ENCODE results near the gene TUG1. TPM values are rescaled to one million over a fixed set of nuclear protein-coding genes. Genes with fewer than 3 reads are reported as not detected.

Gene TUG1
- total RNA-seq, 4 donors from 2014 or later = 53.8 to 89.8 (median 66.1) TPM

DNA sequence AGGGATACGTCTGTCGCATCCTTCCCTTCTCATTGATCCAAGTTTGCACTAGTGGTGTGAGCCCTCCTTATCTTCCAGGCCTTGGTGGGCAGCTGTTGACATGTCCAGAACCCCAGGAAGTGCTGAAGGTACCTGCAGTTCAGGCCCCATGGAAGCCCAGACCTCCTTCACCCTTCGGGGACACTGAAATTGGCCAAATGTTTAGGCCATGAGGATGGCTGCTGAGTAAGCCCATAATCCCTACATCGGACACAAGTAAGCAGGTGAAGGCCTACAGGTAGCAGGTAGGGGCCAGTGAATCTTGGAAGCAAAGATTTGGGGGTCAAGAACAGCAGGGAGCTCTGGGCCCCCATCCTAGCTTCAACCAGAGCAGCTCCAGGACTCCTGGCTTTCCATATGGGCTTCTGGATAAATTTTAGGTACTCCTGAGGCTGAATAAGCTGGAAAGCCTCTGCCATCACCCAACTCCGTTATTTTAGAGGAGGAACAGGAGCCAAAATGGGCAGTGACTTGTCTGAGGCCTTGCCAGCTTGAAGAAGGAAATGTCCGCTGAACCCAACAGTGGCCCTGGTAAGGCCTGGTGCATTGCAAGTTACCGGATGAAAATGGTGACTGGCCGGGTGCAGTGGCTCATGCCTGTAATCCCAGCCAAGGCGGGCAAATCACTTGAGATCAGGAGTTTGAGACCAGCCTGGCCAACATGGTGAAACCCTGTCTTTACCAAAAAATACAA, 45.7 kb upstream of the TUG1 start:
- Histone ChIP-seq H3K4me3 (no peak overlapping the region), H3K9me3 (no peaks in the 10 kb centered on the region), H3K27ac (no peak overlapping the region), H3K27me3 (no peaks in the 10 kb centered on the region), H3K36me3 (peaks cover 0 to 44% of the 10 kb centered on the region in 2 donors), H3K4me1 (peaks cover 0 to 20% (median 0%) of the 10 kb centered on the region in 3 donors)
- no peak for TF ChIP-seq POLR2AphosphoS5 (IDR thresholded peaks at IDR 0.05)
- TF ChIP-seq, protein P1, sequence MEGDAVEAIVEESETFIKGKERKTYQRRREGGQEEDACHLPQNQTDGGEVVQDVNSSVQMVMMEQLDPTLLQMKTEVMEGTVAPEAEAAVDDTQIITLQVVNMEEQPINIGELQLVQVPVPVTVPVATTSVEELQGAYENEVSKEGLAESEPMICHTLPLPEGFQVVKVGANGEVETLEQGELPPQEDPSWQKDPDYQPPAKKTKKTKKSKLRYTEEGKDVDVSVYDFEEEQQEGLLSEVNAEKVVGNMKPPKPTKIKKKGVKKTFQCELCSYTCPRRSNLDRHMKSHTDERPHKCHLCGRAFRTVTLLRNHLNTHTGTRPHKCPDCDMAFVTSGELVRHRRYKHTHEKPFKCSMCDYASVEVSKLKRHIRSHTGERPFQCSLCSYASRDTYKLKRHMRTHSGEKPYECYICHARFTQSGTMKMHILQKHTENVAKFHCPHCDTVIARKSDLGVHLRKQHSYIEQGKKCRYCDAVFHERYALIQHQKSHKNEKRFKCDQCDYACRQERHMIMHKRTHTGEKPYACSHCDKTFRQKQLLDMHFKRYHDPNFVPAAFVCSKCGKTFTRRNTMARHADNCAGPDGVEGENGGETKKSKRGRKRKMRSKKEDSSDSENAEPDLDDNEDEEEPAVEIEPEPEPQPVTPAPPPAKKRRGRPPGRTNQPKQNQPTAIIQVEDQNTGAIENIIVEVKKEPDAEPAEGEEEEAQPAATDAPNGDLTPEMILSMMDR (IDR thresholded peaks at IDR 0.05) = no peak
- TF ChIP-seq EP300 (IDR thresholded peaks at IDR 0.05) = no peak
- TF ChIP-seq POLR2A (IDR thresholded peaks at IDR 0.05) = no peak
- WGBS, 2 donors (ENCODE audit: low coverage in 1 of 2) = 86 to 87% methylated on average over 3 to 5 of the region's 9 CpGs
- no peak for ATAC-seq

DNA sequence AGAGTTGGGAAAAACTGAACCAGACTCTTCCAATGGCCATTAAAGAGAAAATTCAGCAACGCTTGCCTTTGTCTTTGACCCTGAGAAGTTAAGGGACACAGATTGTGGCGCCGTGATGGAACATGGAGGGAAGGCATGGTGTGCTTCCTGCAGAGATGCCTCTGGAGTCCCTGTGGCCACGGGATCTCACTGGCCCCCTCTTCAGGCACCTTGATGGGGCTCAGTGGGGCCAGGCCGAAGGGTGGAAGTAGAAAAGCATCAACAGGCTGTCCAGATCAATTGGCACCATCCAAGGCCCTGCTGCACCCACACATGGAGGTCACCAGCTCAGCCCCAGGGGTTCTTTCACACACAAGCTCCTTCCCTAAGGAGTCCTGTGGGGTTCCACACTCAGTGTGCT, 43.4 kb upstream of the TUG1 start:
- Histone ChIP-seq H3K9me3 (no peaks in the 10 kb centered on the region), H3K27me3 (no peaks in the 10 kb centered on the region), H3K4me3 (no peak overlapping the region), H3K27ac (no peak overlapping the region), H3K4me1 (peaks cover 0 to 25% (median 0%) of the 10 kb centered on the region in 3 donors), H3K36me3 (peaks cover 0 to 67% of the 10 kb centered on the region in 2 donors)
- TF ChIP-seq POLR2A (IDR thresholded peaks at IDR 0.05) (no peak), EP300 (IDR thresholded peaks at IDR 0.05) (no peak), POLR2AphosphoS5 (IDR thresholded peaks at IDR 0.05) (no peak)
- TF ChIP-seq, protein P1 (IDR thresholded peaks at IDR 0.05) = no peak
- 94% methylated on average over 2 of the region's 5 CpGs; no CpG with 5 or more reads in 1 of the 2 donors for WGBS, 2 donors (ENCODE audit: low coverage in 1 of 2)
- no peak for ATAC-seq

DNA sequence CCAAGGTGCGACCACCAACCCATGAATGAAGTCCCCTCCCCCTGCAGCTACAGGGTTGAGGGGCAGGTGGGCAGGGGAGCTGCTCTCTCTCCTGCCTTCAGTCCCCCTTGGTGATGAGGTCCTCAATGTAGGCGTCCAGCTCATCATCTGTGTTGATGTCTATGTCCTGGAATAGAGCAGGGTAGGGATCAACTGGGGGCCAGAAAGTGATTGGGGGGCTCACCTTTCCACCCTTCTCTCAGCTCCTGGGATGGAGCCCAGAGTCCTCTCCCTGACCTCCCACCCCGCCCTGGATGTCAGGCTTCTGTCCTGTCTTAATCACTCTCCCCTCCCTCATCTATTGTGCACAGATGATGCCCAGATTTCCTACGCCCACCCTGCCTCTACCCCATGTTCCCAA, 42.4 kb upstream of the TUG1 start:
- H3K4me3 ChIP-seq = no peak overlapping the region
- H3K27ac ChIP-seq = no peak overlapping the region
- no peaks in the 10 kb centered on the region for H3K9me3 ChIP-seq
- peaks cover 0 to 15% (median 0%) of the 10 kb centered on the region in 3 donors for H3K4me1 ChIP-seq
- H3K36me3 ChIP-seq = peaks cover 0 to 78% of the 10 kb centered on the region in 2 donors
- TF ChIP-seq EP300 (IDR thresholded peaks at IDR 0.05) (no peak), POLR2AphosphoS5 (IDR thresholded peaks at IDR 0.05) (no peak), POLR2A (IDR thresholded peaks at IDR 0.05) (no peak)
- TF ChIP-seq, protein P1 (IDR thresholded peaks at IDR 0.05) = no peak
- 71 to 88% methylated on average over 2 to 4 of the region's 4 CpGs for WGBS, 2 donors (ENCODE audit: low coverage in 1 of 2)
- H3K27me3 ChIP-seq = no peaks in the 10 kb centered on the region
- ATAC-seq = no peak

DNA sequence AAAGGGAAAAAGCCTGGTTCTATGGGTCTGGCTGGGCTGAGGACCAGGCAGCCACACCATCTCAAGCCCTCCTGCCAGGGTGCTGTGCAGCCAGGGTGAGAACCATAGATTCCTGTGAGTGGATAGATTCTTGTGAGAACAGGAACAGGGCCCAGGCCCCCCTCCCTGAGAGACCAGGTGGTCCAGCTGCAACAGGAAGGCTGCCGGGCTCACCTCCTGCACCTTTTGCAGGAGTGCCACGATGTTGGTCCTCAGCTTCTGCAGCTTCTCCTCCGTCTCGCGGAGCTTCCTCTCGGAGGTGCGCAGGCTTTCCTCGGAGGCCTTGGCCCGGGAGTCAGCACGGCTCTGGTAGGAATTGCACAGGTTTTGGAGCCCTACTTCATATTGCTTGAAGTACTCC, 41.3 kb upstream of the TUG1 start:
- no CpG with 5 or more reads among the region's 10 CpGs for WGBS, 2 donors (ENCODE audit: low coverage in 1 of 2)
- Histone ChIP-seq H3K27ac (no peak overlapping the region), H3K36me3 (peaks cover 0 to 89% of the 10 kb centered on the region in 2 donors), H3K4me1 (peaks cover 0 to 6% (median 0%) of the 10 kb centered on the region in 3 donors), H3K9me3 (no peaks in the 10 kb centered on the region), H3K27me3 (no peaks in the 10 kb centered on the region), H3K4me3 (no peak overlapping the region)
- TF ChIP-seq, protein P1 (IDR thresholded peaks at IDR 0.05) = no peak
- no peak for TF ChIP-seq POLR2AphosphoS5 (IDR thresholded peaks at IDR 0.05)
- TF ChIP-seq POLR2A (IDR thresholded peaks at IDR 0.05) = no peak
- TF ChIP-seq EP300 (IDR thresholded peaks at IDR 0.05) = no peak
- no peak for ATAC-seq

DNA sequence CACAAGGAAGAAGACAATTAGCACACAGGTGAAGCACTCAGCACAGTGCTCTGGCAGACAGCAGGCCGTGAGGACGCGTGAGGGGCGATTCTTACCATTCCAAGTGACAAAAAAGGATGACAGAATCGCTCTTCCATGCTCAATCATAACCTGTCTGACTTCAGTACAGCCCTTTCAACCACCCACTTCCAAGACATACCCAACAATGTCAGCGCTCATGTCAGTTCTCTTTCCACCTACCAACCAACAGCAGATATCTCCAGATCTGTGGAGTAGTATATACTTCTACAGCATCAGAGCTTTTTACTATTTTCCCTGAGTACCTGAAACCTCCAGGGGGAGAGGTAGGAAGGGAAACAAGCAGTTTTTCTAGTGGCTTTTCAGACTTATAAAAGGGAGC, 40.7 kb upstream of the TUG1 start:
- 83 to 98% methylated on average over 3 to 6 of the region's 6 CpGs for WGBS, 2 donors (ENCODE audit: low coverage in 1 of 2)
- H3K27me3 ChIP-seq = no peaks in the 10 kb centered on the region
- H3K36me3 ChIP-seq = peaks cover 0 to 94% of the 10 kb centered on the region in 2 donors
- H3K27ac ChIP-seq = no peak overlapping the region
- ATAC-seq = no peak
- H3K4me1 ChIP-seq = peaks cover 0 to 6% (median 0%) of the 10 kb centered on the region in 3 donors
- H3K9me3 ChIP-seq = no peaks in the 10 kb centered on the region
- no peak overlapping the region for H3K4me3 ChIP-seq
- no peak for TF ChIP-seq EP300 (IDR thresholded peaks at IDR 0.05)
- TF ChIP-seq POLR2AphosphoS5 (IDR thresholded peaks at IDR 0.05) = no peak
- TF ChIP-seq, protein P1 (IDR thresholded peaks at IDR 0.05) = no peak
- no peak for TF ChIP-seq POLR2A (IDR thresholded peaks at IDR 0.05)

Data from gastroesophageal sphincter (tissue), 4 donors.